ENCODE results near the gene GAB2. TPM values are rescaled to one million over a fixed set of nuclear protein-coding genes. Genes with fewer than 3 reads are reported as not detected.

The GAB2 gene
- total and polyA plus RNA-seq, 2 of the 13 experiments (the other 11 are each of a cell fraction or from before 2014, with no cell fraction given): 4.1 to 8.6 TPM

DNA sequence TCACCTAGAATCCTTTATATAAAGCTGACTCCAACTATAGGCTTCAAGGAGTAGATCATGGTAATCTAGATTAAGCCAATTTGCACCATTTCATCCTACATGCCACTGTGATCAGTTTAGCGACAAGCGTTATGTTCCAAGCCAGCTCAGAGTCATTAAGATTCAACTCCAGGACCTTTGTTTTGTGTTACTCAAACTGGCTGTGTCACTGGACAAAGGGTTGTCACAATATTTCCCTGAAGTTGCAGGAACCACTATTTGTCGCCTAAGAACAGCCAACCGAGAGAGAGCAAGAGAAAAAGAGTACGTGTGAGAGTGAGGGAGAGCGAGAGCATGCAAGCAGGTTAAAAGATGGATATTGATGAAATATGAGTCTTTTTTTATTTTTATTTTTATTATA, 124.1 kb downstream of the GAB2 start:
- DNase-seq (ENCODE audit: low spot score): no peak
- FAIRE-seq: no peak
- H3K36me3 ChIP-seq (replicated peaks in 1 of 2; ENCODE audit: control insufficient read depth in 1 of 2, insufficient read depth in 2 of 2, low read length in 2 of 2): no peaks in the 10 kb centered on the region
- no peak for ATAC-seq
- H3K9me3 ChIP-seq (ENCODE audit: low read length): peaks cover 4% of the 10 kb centered on the region
- no peak overlapping the region for H3K27ac ChIP-seq (ENCODE audit: extremely low read length, insufficient read depth, low read length)
- ChIA-PET CTCF (ENCODE audit: low intra/inter-chr PET ratio, low total read pairs) (no interaction called here), POLR2A (no interaction called here)
- H3K4me2 ChIP-seq (ENCODE audit: low read depth, low read length): no peak overlapping the region
- H3K4me3 ChIP-seq (replicated peaks in 1 of 3; ENCODE audit: insufficient read depth in 1 of 3, low read depth in 2 of 3, low read length in 3 of 3): no peak overlapping the region
- peaks cover 73% of the 10 kb centered on the region for H3K4me1 ChIP-seq (ENCODE audit: insufficient read depth, low read length)
- in situ Hi-C loops (cut with HindIII; ENCODE audit: extremely low pct_ligation_motif_present, low pct_unique_long_range_greater_than_20kb): no loop called here
- TF ChIP-seq NFRKB (IDR thresholded peaks at IDR 0.05) (no peak), PREB (CRISPR knock-in tag; IDR thresholded peaks at IDR 0.05) (no peak), ZNF839 (CRISPR knock-in tag; IDR thresholded peaks at IDR 0.05; ENCODE audit: borderline replicate concordance) (no peak), BORCS8-MEF2B (CRISPR knock-in tag; IDR thresholded peaks at IDR 0.05) (no peak), MXD4 (CRISPR knock-in tag; IDR thresholded peaks at IDR 0.05) (no peak), RFXANK (CRISPR knock-in tag; IDR thresholded peaks at IDR 0.05) (no peak), IRF1 (CRISPR knock-in tag; IDR thresholded peaks at IDR 0.05; ENCODE audit: low read depth) (no peak), NFYC (CRISPR knock-in tag; IDR thresholded peaks at IDR 0.05) (no peak), ZFP36 (IDR thresholded peaks at IDR 0.05; ENCODE audit: borderline replicate concordance, low read depth, low read length, partially characterized antibody) (no peak), MED8 (CRISPR knock-in tag; IDR thresholded peaks at IDR 0.05; ENCODE audit: insufficient replicate concordance) (no peak), KDM5A (IDR thresholded peaks at IDR 0.05; ENCODE audit: borderline replicate concordance, low read length) (no peak), ZSCAN12 (CRISPR knock-in tag; IDR thresholded peaks at IDR 0.05) (no peak), HOXA5 (CRISPR knock-in tag; IDR thresholded peaks at IDR 0.05) (no peak), PTBP1 (IDR thresholded peaks at IDR 0.05; ENCODE audit: low read depth, low read length, poor library complexity, severe bottlenecking) (no peak), ZNF232 (CRISPR knock-in tag; IDR thresholded peaks at IDR 0.05; ENCODE audit: borderline replicate concordance) (no peak), ZNF7 (CRISPR knock-in tag; IDR thresholded peaks at IDR 0.05) (no peak), SMYD3 (CRISPR knock-in tag; IDR thresholded peaks at IDR 0.05) (no peak)
- TF ChIP-seq, protein P1, sequence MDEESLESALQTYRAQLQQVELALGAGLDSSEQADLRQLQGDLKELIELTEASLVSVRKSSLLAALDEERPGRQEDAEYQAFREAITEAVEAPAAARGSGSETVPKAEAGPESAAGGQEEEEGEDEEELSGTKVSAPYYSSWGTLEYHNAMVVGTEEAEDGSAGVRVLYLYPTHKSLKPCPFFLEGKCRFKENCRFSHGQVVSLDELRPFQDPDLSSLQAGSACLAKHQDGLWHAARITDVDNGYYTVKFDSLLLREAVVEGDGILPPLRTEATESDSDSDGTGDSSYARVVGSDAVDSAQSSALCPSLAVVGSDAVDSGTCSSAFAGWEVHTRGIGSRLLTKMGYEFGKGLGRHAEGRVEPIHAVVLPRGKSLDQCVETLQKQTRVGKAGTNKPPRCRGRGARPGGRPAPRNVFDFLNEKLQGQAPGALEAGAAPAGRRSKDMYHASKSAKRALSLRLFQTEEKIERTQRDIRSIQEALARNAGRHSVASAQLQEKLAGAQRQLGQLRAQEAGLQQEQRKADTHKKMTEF (CRISPR knock-in tag; IDR thresholded peaks at IDR 0.05): no peak
- no TSS peak for BruUV-seq (replicated peaks)
- no peaks in the 10 kb centered on the region for H4K20me1 ChIP-seq (ENCODE audit: insufficient read depth, low read length)
- WGBS (ENCODE audit: low lambda C conversion rate): 98% methylated on average over 6 of the region's 6 CpGs
- no peaks in the 10 kb centered on the region for H3K27me3 ChIP-seq (ENCODE audit: control insufficient read depth in 1 of 2, insufficient read depth in 2 of 2, low read length in 2 of 2)
- H2AFZ ChIP-seq (ENCODE audit: low read length): no peak overlapping the region
- H3K79me2 ChIP-seq (ENCODE audit: insufficient read depth, low read length): peaks cover 2% of the 10 kb centered on the region
- H3K9ac ChIP-seq (ENCODE audit: insufficient read depth, low read depth, low read length): no peak overlapping the region
- intact Hi-C loops (cut with micrococcal nuclease; ENCODE audit: unreplicated experiment): no loop called here
